GM19467 (cell line): ENCODE results near the gene ANKRD16.

Experiments
- ATAC-seq: cut with Tn5 transposase; IDR thresholded peaks from one replicate; pipeline ENCODE4 v1.9.1; 2021; ENCODE audit warnings: mild to moderate bottlenecking, moderate library complexity; ENCODE audit not compliant: unreplicated experiment

The ANKRD16 gene

GRCh38 chr10:5904227-5904626, 14.5 kb upstream of the ANKRD16 start:
- ATAC-seq, result peak; percentile 95

- ATAC-seq, result no peak
Measured at GRCh38 chr10:5903563-5903962, 13.9 kb upstream of the ANKRD16 start.

- ATAC-seq, result no peak
Measured at GRCh38 chr10:5902511-5903274, 13.0 kb upstream of the ANKRD16 start.

GRCh38 chr10:5900247-5900646, 10.6 kb upstream of the ANKRD16 start:
- no peak for ATAC-seq

- ATAC-seq, result no peak
Measured at GRCh38 chr10:5898163-5898562, 8.5 kb upstream of the ANKRD16 start.

- no peak for ATAC-seq
Measured at GRCh38 chr10:5897504-5897903, 7.8 kb upstream of the ANKRD16 start.

GRCh38 chr10:5897053-5897340, 7.3 kb upstream of the ANKRD16 start:
- ATAC-seq, result no peak

- no peak for ATAC-seq
Measured at GRCh38 chr10:5896208-5897052, 6.7 kb upstream of the ANKRD16 start.

- ATAC-seq, result peak; percentile 53
Measured at GRCh38 chr10:5895804-5896203, 6.1 kb upstream of the ANKRD16 start.

GRCh38 chr10:5895365-5895764, 5.7 kb upstream of the ANKRD16 start:
- no peak for ATAC-seq

GRCh38 chr10:5894873-5895272, 5.2 kb upstream of the ANKRD16 start:
- ATAC-seq, result no peak

- ATAC-seq, result no peak
Measured at GRCh38 chr10:5894403-5894802, 4.7 kb upstream of the ANKRD16 start.

GRCh38 chr10:5893321-5893720, 3.6 kb upstream of the ANKRD16 start:
- ATAC-seq, result no peak

- ATAC-seq, result no peak
Measured at GRCh38 chr10:5892007-5892406, 2.3 kb upstream of the ANKRD16 start.

GRCh38 chr10:5891009-5891408, 1.3 kb upstream of the ANKRD16 start:
- ATAC-seq, result no peak

- ATAC-seq, result peak; percentile 3
Measured at GRCh38 chr10:5890452-5890915, 791 bp upstream of the ANKRD16 start.

- peak; percentile 12 for ATAC-seq
Measured at GRCh38 chr10:5888843-5889623, 660 bp downstream of the ANKRD16 start.

- no peak for ATAC-seq
Measured at GRCh38 chr10:5888351-5888750, 1.3 kb downstream of the ANKRD16 start.

GRCh38 chr10:5887641-5888040, 2.1 kb downstream of the ANKRD16 start:
- no peak for ATAC-seq

- ATAC-seq, result no peak
Measured at GRCh38 chr10:5887029-5887428, 2.7 kb downstream of the ANKRD16 start.

GRCh38 chr10:5885619-5886018, 4.1 kb downstream of the ANKRD16 start:
- ATAC-seq, result no peak
